Upper lobe of right lung (tissue), 1 donor: ENCODE results near the gene TUFT1. TPM values are rescaled to one million over a fixed set of nuclear protein-coding genes. Genes with fewer than 3 reads are reported as not detected.
A peak's percentile ranks its signal among the peaks of the same experiment; 100 is the strongest.

Experiments
- ATAC-seq: fragments of 200-7000 bp; cut with Tn5 transposase; one replicate; pipeline ENCODE4 v1.9.1; 2020; ENCODE audit warnings: mild to moderate bottlenecking, moderate library complexity
- DNase-seq: peaks from one replicate; pipeline ENCODE4 v3.0.0-alpha.2; 2020
- H3K27ac ChIP-seq: fragments of 200-600 bp; one replicate; pipeline ENCODE4 v1.8.0; 2022
- H3K27me3 ChIP-seq: fragments of 200-600 bp; one replicate; pipeline ENCODE4 v1.8.0; 2022; ENCODE audit warnings: mild to moderate bottlenecking
- H3K36me3 ChIP-seq: fragments of 200-600 bp; one replicate; pipeline ENCODE4 v1.8.0; 2022
- H3K4me1 ChIP-seq: fragments of 200-600 bp; one replicate; pipeline ENCODE4 v1.8.0; 2022
- H3K4me3 ChIP-seq: fragments of 200-600 bp; one replicate; pipeline ENCODE4 v1.8.0; 2022; ENCODE audit warnings: mild to moderate bottlenecking
- H3K9me3 ChIP-seq: fragments of 200-600 bp; one replicate; pipeline ENCODE4 v1.8.0; 2022
- CTCF ChIP-seq: fragments of 200-600 bp; IDR thresholded peaks from one replicate; pipeline ENCODE4 v1.8.0; 2022; ENCODE audit warnings: antibody characterized with exemption
- intact Hi-C: fragments of 100-400 bp; cut with DNase I; formaldehyde crosslinking; loops from one replicate; pipeline ENCODE4 v1.11.0; 2022
- total RNA-seq: library from RNA; stranded (reverse); fragmentation: NEBNext Ultra II Directional; extraction: Animal tissue kit (Norgen Biotek cat#: 25700); gene quantifications from one replicate; pipeline ENCODE4 v1.2.1, GENCODE V29; 2021
- donor health status: DM: no; HTN: yes; CAD: no; lungs with severe emphysema.

Gene TUFT1
- total RNA-seq, 1 donor from 2014 or later = 13.3 TPM

- DNase-seq (no peak), ATAC-seq (no peak)
- Histone ChIP-seq H3K4me3 (no peak overlapping the region), H3K27me3 (no peaks in the 10 kb centered on the region), H3K36me3 (peaks cover 16% of the 10 kb centered on the region), H3K4me1 (peaks cover 4% of the 10 kb centered on the region), H3K9me3 (no peaks in the 10 kb centered on the region), H3K27ac (no peak overlapping the region)
- intact Hi-C loops = no loop called here
- no peak for TF ChIP-seq CTCF
Measured at GRCh38 chr1:151524736-151525135, 15.4 kb upstream of the TUFT1 start.

- no peak for DNase-seq
- H3K36me3 ChIP-seq = peaks cover 16% of the 10 kb centered on the region
Measured at GRCh38 chr1:151526735-151527525, 13.2 kb upstream of the TUFT1 start.

GRCh38 chr1:151529211-151529702 lies 10.9 kb upstream of the TUFT1 start:
- H3K36me3 ChIP-seq = peaks cover 7% of the 10 kb centered on the region
- DNase-seq (no peak), ATAC-seq (no peak)
- no peak for TF ChIP-seq CTCF
- intact Hi-C loops = no loop called here
- H3K27me3 ChIP-seq = no peaks in the 10 kb centered on the region
- H3K4me3 ChIP-seq = no peak overlapping the region
- H3K4me1 ChIP-seq = no peaks in the 10 kb centered on the region
- no peaks in the 10 kb centered on the region for H3K9me3 ChIP-seq
- no peak overlapping the region for H3K27ac ChIP-seq

More at GRCh38 chr1:151526735-151527525, 13.2 kb upstream of the TUFT1 start:
- H3K27me3 ChIP-seq = no peaks in the 10 kb centered on the region
- intact Hi-C loops = no loop called here
- no peak overlapping the region for H3K27ac ChIP-seq
- H3K4me3 ChIP-seq = no peak overlapping the region
- no peaks in the 10 kb centered on the region for H3K4me1 ChIP-seq
- no peak for TF ChIP-seq CTCF
- no peaks in the 10 kb centered on the region for H3K9me3 ChIP-seq
- no peak for ATAC-seq

- DNase-seq = no peak
- intact Hi-C loops = loop anchor here (10.0 kb wide), 1 partner anchor 95 kb away; no protein-coding TSS in a partner anchor
Measured at GRCh38 chr1:151529781-151530180, 10.3 kb upstream of the TUFT1 start.

GRCh38 chr1:151530461-151530860 lies 9.6 kb upstream of the TUFT1 start:
- Histone ChIP-seq H3K27me3 (no peaks in the 10 kb centered on the region), H3K4me1 (no peaks in the 10 kb centered on the region), H3K4me3 (no peak overlapping the region), H3K9me3 (no peaks in the 10 kb centered on the region), H3K36me3 (peaks cover 1% of the 10 kb centered on the region), H3K27ac (no peak overlapping the region)
- DNase-seq (no peak), ATAC-seq (no peak)
- intact Hi-C loops = loop anchor here (10.0 kb wide), 1 partner anchor 96 kb away; no protein-coding TSS in a partner anchor
- TF ChIP-seq CTCF = no peak

More at GRCh38 chr1:151529781-151530180, 10.3 kb upstream of the TUFT1 start:
- Histone ChIP-seq H3K27ac (no peak overlapping the region), H3K4me3 (no peak overlapping the region), H3K27me3 (no peaks in the 10 kb centered on the region), H3K36me3 (peaks cover 4% of the 10 kb centered on the region), H3K4me1 (no peaks in the 10 kb centered on the region), H3K9me3 (no peaks in the 10 kb centered on the region)
- peak; percentile 6 for ATAC-seq
- TF ChIP-seq CTCF = no peak
